C4-2B (cell line): Measurements from ENCODE around the gene CELSR1.

Experiments used
- ZFX ChIP-seq: fragments of 450-650 bp; IDR thresholded peaks from 2 replicates; pipeline ENCODE4 v1.6.1; 2017
- TF ChIP-seq, protein P1 (sequence below): fragments of 450-650 bp; conservative IDR thresholded peaks from 2 replicates; pipeline ENCODE4 v1.5.1; 2017; ENCODE audit warnings: mild to moderate bottlenecking

DNA sequence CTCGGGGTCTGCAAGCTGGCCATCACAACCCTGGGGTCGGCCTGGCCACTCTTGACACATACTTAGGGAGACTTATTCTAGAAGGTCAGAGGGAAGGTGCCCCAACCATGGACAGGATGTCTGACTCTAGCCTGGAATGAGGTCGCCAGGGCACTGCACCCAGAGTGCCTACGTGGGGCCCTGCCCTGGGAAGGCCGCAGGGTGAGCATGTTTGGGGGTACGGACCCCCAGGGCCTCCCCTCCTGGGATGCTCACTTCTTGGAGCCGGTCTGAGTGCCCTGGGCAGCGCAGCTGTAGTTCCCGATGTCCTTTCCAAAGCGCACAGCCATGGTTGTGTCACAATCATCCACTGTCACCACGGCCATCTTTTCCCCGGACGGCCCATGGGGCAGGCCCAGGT lies 126.1 kb downstream of the CELSR1 start:
- TF ChIP-seq, protein P1, sequence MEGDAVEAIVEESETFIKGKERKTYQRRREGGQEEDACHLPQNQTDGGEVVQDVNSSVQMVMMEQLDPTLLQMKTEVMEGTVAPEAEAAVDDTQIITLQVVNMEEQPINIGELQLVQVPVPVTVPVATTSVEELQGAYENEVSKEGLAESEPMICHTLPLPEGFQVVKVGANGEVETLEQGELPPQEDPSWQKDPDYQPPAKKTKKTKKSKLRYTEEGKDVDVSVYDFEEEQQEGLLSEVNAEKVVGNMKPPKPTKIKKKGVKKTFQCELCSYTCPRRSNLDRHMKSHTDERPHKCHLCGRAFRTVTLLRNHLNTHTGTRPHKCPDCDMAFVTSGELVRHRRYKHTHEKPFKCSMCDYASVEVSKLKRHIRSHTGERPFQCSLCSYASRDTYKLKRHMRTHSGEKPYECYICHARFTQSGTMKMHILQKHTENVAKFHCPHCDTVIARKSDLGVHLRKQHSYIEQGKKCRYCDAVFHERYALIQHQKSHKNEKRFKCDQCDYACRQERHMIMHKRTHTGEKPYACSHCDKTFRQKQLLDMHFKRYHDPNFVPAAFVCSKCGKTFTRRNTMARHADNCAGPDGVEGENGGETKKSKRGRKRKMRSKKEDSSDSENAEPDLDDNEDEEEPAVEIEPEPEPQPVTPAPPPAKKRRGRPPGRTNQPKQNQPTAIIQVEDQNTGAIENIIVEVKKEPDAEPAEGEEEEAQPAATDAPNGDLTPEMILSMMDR, result no peak
- no peak for TF ChIP-seq ZFX
